Cardiac septum (tissue), 1 donor: ENCODE results near the gene SEMA5A. TPM values are rescaled to one million over a fixed set of nuclear protein-coding genes. Genes with fewer than 3 reads are reported as not detected.

ENCODE experiments used
- DNase-seq: peaks from one replicate; pipeline ENCODE4 v3.0.0-alpha.2; 2020; ENCODE audit warnings: low spot score
- intact Hi-C: fragments of 100-400 bp; cut with DNase I; formaldehyde crosslinking; loops from one replicate; pipeline ENCODE4 v1.14.0; 2022
- total RNA-seq: library from RNA; stranded (reverse); fragmentation: NEBNext Ultra II Directional; extraction: Animal tissue kit (Norgen Biotek cat#: 25700); gene quantifications from one replicate; pipeline ENCODE4 v1.2.1, GENCODE V29; 2021
- donor health status: DM: no; HTN: no; CAD: no.

SEMA5A gene
- total RNA-seq, 1 donor from 2014 or later = 75.8 TPM

DNA sequence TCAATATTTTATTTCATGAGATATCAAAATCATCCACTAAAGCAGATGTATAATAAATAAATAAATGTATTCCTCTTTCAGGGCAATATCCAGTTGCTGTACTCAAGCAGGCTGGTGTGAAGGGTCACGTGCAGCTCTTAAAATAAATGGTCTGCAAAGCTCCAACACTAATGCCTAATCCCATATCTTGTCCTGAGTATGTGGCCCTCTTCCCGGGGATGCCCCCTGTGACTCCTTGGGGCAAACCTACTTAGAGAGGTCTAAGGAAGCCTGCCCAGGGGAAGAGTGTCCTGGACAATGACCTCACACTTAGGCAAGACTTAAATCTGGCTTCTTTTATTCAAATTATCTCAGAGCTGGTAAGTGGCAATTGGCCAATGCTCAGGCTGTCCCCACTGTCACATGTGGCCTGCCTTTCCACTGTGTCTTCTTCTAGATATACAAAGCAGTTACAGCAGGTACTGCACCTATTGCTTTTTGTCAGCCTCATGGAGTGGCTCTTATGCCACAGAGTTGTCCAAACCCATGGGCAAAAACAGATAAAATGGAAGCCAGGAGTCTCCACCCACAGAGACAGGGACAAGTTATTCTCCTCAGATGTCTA lies 55.3 kb downstream of the SEMA5A start:
- DNase-seq = no peak
- intact Hi-C loops = no loop called here

DNA sequence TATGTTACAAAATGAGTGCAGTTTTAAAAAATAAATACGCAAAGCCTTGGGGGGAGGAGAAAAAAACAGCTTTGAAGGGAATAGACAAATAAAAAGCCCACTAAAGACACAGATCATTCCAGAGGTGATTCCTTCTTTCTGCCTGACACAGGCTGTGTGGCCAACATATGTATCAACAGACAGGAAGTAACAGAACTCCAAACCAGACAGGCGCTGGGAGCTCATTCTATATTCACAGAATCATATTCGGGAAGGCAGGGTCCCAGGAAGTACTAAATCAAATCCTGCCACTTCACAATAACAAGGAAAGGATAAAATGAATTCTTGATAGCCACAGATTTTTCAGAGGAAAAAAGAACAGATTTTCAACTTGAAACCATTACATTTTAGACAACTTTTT lies 62.1 kb downstream of the SEMA5A start:
- intact Hi-C loops = no loop called here
- DNase-seq = no peak

DNA sequence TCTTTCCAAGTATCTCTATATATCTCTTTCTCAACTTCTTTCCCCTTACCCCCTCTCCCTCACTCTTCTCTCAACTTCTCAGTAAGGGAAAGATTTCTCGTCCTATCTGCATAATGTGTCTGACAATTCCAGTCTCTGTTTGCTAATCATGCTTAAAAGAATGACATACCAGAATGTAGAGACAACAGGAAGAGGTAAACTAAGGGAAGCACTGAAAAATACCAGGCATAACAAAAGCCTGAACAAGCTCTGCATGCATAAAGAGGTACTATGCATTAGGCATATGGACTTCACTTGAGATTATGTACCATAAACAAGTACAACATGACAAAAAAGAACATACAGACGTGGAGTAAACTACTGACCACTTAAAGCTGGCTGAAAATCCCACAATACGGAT lies 62.6 kb downstream of the SEMA5A start:
- DNase-seq = no peak
- intact Hi-C loops = no loop called here

DNA sequence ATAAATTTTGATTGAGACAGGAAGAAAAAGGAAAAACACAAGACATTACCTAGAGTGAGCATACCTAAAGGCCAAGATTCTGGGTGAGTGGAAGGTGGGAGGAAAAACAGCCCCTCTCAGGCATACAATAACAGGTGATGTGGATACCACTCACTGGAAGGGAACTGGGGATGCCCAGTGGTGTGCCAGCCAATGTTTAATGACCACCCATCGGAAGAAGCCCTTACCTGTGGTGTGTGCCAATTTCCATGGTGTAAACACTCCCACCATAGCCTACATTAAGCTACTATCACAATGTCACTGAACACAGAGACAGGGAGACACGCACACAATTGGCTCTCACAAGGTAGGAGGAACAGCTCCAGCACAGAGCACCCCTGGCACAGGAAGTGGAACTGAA lies 63.5 kb downstream of the SEMA5A start:
- DNase-seq = no peak

DNA sequence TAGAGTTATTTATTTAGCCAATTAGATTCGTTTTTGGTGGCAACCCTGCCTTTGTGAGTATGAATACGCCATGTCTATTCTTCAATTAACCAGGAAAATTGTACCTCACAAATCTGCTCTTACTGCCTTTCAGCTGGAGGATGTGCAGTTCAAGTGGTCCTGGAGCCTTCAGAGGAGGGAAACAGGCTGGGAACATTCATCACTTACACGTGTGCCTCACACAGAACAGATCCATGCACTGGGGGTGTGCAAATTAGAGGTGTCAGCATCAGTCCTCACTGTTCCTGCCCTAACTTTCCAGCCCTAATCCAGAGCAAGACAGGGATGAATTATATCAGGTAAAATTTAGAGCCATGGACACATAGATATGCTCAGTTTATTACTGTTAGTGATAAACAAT lies 65.4 kb downstream of the SEMA5A start:
- intact Hi-C loops = no loop called here
- DNase-seq = no peak

More for the DNA sequence above, 63.5 kb downstream of the SEMA5A start:
- intact Hi-C loops = no loop called here

DNA sequence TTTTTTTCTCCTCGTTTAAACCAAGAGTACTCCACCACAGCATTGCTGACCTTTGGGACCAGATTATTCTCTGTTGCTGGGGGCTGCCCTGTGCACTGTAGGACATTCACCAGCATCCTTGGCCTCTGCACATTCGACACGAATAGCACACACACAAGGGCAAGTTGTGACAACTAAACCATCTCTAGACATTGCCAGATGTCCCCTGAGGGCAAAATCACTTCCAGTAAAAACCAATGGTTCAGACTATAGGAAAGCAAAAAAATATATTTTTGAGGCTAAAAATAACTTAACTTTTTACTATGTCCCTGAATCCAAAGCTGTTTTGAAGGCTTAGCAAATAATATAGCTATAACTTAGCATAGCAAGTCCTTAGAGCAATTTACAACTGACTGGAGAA lies 65.9 kb downstream of the SEMA5A start:
- no peak for DNase-seq
- intact Hi-C loops = no loop called here

DNA sequence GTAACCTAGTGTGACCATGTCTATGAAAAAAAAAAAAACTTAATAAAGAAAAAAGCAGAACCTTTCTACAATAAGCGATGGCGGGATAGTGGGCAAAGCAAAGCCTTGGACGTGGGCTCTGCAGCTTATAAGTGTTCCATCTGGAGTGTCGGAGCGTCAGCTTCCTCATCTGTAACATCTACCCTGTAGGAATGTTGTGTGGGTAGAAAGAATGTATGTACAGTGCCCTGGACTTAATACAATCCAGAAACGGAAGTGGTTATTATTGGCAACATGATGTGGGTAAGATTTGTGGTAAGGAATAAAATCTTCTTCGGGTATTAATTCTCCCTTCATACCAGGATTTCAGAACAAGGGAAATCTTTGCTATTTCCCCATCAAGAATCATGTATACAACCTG lies 66.5 kb downstream of the SEMA5A start:
- intact Hi-C loops = no loop called here
- no peak for DNase-seq

DNA sequence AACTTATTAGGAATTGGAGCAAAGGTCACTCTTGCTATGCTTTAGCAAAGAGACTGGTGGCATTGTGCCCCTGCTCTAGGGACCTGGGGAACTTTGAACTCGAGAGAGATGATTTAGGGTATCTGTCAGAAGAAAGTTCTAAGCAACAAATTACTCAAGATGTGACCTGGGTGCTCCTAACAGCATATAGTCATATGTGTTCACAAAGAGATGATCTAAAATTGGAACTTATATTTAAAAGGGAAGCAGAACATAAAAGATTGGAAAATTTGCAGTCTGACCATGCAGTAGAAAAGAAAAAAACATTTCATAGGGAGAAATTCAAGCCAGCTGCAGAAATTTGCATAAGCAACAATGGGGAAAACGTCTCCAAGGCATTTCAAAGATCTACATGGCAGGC lies 68.3 kb downstream of the SEMA5A start:
- intact Hi-C loops = no loop called here
- no peak for DNase-seq

DNA sequence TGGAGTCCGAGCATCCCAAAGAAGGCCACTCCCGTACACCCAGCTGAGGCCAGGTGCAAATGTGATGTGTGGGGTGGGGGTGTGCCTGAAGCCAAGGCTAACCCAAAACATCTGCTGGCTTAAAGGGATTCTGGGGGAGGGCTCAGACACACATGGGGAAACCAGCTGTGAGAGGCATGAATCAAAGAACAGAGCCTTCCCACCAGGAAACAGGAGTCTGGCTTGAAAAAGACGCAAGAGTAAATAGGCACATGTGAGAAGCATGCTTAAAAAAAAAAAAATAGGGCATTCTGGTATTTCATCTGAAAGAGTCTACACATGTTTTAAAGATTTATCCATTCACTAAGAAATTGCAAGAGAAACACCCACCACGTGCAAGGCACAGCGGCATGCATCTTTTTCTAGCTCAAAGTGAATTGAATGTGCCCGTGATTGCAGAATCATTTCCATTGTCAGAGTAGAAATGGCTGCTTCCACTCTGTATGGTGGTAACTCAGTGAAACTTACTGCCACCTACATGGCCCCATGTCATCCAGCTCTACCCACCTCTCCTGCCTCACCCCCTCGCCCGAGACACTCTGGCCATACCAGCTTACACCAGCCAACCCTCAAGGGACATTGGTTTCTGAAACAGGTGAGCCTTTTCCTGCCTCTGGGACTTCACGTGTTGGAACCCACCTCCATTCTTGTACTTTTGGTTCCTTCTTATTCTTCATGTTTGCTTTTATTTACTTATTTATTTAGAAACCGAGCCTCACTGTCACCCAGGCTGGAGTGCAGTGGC lies 71.5 kb downstream of the SEMA5A start:
- intact Hi-C loops = no loop called here
- no peak for DNase-seq

DNA sequence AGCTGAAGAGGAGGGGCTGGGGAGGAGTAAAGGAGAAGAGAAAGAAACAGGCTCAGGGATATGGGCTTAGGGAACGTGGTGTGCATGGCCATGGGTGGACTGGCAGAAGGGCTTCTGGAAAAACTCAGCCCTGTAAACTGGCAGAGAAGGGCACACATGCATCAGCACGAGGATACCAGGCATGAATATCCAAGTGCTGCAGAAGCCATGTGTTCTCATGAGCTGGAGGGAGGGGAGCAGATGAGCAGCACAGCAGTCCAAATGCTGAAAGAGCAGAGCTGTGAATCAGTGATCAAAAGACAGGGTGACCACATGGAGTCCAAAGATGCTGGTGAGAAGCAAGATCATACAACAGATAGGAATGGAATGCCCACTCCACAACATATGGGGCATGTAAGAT lies 72.3 kb downstream of the SEMA5A start:
- no peak for DNase-seq
- intact Hi-C loops = no loop called here

DNA sequence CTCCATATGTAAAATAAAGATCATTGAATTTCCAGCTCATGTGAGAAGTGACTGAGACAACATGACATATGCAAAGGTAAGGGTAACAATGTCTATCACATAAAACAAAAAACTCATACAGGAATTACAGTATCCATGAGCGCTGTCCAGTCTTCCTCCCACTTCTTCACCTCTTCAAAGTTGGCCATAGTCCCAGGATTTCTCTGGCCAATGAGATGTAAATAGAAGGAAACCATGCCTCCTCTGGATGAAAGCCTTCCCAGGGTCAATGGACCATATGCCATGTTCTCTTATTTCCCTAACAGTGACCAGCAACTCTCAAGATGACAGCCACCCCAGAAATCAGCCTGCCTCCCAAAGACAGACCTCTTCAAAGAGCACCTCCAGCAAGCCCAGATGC lies 75.5 kb downstream of the SEMA5A start:
- intact Hi-C loops = no loop called here
- DNase-seq = no peak

DNA sequence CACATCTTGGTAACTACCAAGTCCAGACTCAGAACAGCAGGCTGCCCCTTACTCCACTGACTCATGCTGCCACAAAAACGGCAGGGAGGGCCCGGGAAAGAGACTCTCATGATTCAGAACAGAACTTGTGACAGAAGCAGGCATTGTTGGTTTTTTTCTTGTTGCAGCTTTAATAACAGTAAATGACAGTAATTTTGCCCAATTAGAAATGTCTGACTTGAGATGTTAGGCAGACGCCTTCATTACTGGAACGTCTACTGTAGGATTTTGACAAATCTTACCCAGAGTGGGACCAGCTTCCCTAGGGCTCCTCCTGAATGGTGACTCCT lies 77.9 kb downstream of the SEMA5A start:
- DNase-seq = no peak
- intact Hi-C loops = no loop called here

DNA sequence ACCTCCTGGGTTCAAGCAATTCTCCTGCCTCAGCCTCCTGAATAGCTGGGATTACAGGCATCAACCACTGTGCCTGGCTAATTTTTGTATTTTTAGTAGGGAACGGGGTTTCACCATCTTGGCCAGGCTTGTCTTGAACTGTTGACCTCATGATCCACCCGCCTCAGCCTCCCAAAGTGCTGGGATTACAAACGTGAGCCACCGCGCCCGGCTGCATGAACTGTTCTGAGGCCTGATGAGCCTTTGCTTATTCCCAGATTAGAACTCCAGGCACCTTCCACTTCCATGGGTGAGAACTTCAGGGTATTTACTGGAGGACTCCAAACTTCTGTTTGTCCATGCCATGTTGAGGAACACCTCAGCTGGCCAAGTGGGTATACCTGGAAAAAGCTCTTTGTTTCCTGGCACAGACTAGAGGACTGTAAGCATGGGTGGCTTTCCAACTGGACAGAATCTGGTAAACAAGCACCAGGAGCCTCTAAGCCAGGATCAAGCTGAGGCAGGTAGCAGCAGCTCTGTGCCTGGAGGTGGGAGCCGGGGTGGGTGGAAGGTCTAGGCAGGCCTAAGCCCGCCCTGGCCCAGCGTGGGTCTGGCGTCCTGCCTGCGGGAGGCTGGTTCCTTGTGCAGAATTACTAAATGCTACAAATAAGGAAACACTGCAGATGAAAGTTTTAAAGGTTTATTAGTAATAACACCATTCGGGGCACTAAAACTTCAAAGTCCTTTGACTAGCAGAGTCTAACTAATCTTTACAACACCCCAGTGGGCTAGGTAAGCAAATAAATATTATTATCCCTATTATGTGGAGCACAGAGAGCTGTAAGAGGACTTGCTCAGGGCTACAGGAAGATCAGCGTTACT lies 78.4 kb downstream of the SEMA5A start:
- intact Hi-C loops = no loop called here
- DNase-seq = no peak

DNA sequence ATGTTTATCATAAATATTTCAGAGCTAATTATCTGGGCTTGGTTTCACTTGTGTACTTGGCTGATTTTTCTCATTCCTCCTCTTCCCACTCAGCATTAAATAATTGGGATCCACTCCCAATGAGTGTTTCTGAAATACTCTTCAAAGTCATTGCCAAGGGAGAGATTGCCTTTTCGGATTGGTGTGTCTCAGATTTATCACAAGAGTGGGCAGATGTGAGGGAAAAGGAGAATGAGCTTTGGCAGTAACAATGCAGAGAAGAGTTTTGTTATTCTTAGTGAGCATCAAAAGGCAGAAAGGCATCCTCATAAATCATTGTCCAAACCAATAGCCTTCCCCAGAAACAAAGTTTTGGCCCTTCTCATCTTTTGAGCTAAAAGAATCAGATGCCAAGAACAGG lies 79.2 kb downstream of the SEMA5A start:
- intact Hi-C loops = no loop called here
- no peak for DNase-seq

DNA sequence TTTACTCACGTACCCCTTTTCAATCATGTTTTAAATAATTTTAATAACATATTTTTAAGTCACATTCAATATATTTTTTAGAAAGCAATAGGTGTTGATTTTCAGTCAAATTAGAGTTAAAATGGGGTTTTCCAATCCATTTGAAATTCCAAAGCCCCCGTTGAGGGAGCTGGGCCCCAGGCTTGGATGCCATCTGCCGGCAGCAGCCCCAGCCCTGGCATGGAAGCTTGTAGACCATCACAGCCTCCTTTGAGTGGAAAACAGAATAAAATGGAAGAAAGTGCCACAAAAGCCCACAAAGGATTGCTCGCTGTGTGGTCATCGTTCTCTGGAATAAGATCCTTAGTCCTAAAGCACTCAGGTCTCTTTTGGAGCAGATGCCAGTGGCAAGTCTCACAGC lies 81.4 kb downstream of the SEMA5A start:
- intact Hi-C loops = no loop called here
- no peak for DNase-seq

DNA sequence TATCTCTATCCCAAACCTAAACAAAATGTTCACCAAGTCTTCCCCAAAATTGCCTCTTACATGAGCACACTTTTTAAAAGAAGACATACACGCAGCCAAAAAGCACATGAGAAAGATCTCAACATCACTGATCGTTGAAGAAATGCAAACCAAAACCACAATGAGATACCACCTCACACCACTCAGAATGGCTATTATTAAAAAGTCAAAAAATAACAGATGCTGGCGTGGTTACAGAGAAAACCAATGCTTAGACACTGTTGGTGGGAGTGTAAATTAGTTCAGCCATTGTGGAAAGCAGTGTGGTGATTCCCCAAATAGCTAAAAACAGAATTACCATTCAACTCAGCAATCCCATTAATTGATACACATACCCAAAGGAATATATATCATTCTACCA lies 83.8 kb downstream of the SEMA5A start:
- intact Hi-C loops = no loop called here
- DNase-seq = no peak

DNA sequence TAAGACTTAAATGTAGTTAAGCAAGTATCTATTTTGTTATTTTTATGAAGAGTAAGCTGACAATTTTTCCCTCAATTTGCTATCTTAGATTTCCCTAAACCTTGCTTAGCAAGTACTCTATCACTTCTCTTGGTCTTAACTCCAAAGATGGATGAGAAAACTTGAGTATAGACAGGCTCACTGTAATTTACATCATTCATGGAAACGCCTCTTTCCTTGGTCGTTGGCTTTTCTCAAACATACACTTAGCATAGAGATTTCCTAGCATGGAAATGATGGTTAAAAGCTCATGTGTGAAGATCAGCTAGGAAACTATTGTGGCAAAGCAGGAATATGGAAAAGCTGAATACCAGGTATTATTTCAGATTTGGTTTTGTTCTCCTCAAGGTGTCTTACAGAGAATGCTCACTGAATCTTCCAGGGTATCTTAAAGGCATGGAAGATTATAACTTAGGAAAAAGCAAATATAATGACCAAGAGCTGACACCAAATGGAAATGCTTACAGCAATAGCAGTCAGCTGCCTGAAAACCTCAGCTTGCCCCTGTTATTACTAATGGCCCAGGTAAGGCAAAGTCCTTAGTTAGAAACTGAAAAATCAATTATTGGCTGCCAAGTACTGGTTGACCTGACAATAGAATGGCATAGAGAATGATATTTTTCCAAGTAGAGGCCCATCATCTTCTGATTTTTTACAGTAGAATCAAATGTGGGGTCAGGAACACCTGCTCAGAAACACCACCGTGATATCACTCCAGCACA lies 84.8 kb downstream of the SEMA5A start:
- intact Hi-C loops = no loop called here
- no peak for DNase-seq

DNA sequence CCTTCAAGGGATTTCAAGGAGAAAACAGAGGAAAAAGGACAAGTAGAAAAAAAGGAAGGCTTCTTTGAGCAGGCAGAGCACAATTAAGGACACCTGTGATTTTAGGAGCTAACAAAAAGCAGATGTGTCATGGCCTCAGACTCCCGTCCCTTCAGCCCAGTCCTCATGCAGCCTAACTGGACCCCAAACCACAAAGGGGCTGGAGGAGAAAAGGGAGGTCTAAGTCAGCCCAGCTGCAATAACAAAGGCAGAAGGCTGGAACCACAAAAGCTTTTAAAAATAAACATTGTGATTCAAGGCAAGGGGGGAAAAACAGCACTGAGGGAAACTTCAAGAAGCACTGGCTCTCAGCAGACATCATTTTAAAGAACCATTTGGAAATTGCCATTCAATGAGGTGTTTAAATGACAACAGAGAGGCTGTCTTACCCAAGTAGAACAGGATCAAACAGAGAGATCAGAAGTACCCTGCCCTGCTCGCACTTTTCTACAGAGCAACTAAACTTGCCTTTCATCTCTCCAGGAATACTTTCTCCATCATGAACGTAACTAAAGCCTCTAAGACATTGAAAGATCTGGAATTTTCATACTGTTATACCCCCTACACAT lies 89.3 kb downstream of the SEMA5A start:
- no peak for DNase-seq
- intact Hi-C loops = no loop called here

DNA sequence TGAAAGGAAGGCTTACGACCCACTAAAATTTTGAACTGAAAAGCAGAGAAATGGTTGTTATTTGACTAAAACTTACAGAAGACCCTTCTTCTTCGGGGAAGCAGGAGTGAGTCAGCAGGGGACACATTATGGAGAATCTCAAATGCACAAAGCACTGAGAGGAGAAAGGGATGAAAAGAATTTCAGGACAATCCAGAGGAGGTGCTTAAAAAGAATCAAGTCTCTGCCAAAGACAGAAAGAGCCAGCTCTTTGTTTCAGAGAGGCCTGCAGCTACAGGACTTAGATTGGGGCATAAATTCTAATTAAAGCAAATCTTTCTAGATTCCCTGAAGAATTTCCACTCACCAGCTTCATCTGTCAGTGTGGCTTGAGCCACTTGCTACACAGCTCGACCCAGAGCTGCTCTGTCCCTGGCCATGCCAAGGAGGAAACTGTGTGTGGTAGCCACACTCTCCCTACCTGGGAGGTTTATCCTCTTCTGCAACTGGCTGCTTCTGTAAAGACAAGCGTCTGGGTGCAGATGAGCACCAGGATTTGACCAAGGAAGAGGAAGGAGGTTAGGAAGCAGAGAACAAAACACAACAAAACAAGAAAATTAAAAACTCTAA lies 89.9 kb downstream of the SEMA5A start:
- no peak for DNase-seq
- intact Hi-C loops = no loop called here
